GM18502 (cell line): Measurements from ENCODE around the gene GP1BB.

Source experiments
- ATAC-seq: cut with Tn5 transposase; IDR thresholded peaks from one replicate; pipeline ENCODE4 v1.9.1; 2021; ENCODE audit warnings: mild to moderate bottlenecking; ENCODE audit not compliant: unreplicated experiment, poor library complexity

GP1BB gene

GRCh38 chr22:19739448-19739895 lies 16.1 kb downstream of the GP1BB start:
- no peak for ATAC-seq

- no peak for ATAC-seq
Measured at GRCh38 chr22:19739911-19740449, 16.6 kb downstream of the GP1BB start.

DNA sequence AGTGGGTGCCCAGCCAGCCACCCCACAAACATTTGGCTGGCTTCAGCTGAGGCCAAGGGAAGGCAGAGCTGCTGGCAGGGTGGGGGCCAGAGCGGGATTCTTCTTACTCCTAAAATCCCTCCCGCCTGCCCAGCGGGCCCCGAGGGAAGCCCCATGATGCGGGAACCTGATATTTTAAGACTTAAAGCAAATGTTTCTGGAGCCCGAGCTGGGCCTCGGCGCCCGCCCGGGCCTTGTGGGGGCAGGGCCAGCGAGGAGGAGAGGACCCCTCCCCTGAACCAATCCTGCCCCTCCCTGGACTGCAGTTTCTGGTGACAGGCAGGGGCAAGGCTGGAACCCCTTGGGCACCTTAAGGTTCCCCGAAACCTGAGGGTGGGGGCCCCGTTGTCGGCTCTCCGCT lies 17.2 kb downstream of the GP1BB start:
- no peak for ATAC-seq

GRCh38 chr22:19741053-19741452 lies 17.7 kb downstream of the GP1BB start:
- ATAC-seq: no peak

- no peak for ATAC-seq
Measured at GRCh38 chr22:19742160-19743066, 19.1 kb downstream of the GP1BB start.

GRCh38 chr22:19743081-19743480 lies 19.7 kb downstream of the GP1BB start:
- no peak for ATAC-seq

DNA sequence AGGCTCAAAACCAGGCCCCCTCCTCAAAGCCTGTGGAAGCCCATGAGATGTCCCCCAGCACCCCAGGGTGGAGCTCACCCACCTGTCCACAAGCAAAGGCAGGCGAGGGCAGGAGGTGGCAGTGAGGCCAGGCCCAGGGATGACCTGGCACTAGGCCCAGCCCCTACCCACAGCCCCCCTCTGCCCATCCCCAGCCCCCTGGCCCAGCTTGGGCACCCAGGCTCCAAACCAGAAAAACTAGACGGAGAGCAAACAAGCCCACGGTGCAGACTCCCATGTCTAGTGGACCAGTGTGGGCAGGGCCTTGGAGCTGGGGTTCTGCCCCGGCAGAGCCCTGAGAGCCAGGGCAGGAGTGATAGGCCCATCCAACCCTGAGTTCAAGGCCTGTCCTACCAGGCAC lies 20.3 kb downstream of the GP1BB start:
- no peak for ATAC-seq

DNA sequence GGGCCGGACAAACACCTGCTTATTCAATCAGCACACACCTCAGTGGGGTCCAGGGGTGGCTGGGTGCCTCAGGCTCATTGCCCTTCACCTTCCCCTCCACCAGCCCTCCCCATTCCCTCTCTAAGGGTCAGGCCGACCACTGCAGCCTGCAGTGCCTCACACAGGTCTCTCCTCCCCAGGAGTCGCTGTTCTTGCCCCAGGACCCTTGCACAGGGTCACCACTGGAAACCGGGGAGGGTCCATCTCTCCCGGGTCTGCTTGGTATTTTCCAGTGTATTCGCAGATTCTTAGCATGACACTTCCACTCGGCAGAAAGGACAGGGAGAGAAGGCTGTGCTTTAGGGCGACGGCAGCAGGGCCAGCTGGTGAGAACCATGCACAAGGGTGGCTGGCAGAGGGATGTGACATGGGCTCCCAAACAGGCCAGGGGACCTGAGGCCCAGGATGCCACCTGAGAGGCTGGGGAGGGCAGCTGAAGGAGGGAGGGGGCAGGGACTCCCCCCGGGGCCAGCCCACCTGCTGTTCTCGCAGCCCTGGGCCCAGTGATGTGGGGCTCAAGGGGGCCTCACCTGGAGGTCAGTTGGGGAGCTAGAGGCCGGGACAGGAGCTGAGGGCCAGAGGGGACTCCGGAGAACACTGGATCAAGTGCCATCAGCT lies 21.1 kb downstream of the GP1BB start:
- no peak for ATAC-seq

- no peak for ATAC-seq
Measured at GRCh38 chr22:19745155-19746101, 22.1 kb downstream of the GP1BB start.

GRCh38 chr22:19746726-19747125 lies 23.4 kb downstream of the GP1BB start:
- no peak for ATAC-seq

DNA sequence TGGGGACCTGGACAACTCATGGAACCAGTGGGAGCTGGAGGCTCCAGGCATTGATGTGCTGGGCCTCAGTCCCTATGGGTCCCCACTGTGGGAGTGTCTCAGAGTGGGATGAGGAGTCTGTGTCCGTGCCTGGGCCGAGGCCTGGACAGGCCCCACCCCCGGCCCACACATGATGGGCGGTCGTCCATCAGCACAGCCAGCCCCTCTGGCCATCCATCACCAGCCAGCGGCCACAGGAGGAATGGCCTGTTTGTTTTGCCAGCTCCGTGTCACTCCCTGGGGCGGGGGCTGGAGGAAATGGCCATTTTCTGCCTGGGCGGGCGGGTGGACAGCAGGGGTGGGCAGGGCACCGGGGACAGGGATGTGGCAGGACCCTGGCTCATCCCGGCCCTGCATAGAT lies 24.2 kb downstream of the GP1BB start:
- no peak for ATAC-seq

- ATAC-seq: no peak
Measured at GRCh38 chr22:19748139-19748538, 24.8 kb downstream of the GP1BB start.

DNA sequence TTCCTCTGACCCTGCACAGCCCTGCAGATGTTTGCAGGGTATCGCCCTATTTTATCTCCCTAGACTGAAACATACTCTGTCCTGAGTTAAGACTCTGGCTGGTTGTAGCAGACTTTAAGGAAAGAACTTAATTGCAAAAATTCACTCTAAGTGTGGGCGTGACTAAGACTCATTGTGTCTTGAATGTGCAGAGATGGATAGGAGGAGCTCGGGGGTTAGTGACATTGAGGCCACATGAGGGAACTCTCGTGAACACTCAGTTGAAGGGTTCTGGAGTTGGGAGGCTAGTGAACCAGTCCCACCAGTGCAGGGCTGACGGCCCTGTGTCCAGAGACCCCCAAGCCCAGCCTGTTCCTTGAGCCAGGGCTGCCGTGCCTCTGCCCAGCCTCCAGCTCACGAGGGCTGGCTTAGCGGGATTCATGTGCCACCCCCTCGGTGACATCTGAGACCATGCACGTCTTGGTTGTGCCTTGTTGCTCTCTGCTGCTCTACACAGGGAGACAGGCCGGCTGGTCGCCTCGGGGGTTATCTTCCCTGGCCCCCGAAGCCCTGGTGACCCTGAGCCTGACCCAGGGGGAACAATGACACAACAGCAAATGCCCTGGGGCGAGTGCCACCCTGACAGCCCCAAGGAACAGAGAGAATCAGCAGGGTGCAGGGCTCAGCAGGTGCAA lies 25.8 kb downstream of the GP1BB start:
- ATAC-seq: no peak

DNA sequence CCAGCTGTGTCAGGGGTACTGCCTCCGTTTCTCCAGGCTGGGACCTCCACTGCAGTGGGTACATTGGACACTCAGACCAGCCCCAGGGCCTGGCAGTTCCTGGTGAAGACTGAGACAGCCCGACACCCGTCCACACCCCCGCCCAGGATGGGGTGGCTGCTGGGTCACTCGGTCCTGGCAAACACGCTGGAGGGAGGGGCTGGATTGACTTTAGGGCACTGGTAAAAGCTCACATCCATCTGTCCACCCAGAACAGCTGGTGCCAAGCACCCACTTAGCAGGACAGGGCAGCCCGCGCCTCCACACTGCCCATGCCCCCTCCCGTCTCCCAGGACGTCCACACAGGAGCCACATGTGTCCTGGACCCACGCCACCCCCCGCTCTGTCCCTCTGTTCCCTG lies 26.5 kb downstream of the GP1BB start:
- ATAC-seq: no peak

DNA sequence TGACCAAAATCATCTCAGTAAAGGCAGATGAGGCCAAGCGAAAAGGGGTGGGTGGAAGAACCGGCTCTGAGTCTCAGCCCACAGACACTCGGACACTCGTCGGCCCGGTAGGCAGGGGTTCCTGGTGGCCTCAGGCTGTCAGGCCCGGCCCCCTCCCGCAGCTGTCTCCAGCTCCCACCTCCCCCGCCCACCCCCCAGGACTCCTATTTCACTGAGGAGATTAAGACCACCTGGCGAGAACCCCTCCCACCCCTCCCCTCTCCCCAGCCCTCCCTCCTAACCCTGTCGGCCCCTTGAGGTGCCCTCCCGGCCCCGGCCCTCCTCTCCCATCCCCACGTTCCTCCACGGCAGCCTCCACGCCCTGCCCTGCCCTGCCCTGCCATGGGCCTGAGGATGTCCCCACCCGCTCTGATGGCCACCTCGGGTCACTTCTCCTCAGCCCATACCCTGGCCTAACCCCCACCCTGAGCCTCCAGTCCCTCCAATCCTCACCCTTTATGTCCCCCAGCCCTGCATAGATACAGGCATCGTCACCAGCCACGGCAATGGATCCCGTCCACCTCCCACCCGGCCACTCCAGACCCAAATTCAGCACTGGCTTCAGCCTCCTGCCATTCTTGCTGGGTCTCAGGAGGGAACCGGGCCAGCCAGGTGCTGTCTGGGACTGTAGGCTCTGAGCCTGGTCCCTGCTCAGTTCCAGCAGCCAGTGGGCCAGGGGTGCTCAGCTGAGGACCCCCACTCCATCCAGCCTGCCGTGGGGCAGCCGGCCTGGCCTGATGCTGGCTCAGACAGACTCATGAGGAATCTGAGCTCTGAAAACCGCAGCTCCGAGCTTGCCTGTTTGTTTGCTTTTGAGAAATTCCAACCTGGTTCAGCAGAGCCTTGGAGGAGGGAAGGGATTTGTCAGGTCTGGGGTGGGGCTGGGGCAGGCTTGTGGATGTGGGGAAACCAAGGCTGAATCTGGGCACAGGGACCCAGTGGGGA lies 27.5 kb downstream of the GP1BB start:
- ATAC-seq: no peak

DNA sequence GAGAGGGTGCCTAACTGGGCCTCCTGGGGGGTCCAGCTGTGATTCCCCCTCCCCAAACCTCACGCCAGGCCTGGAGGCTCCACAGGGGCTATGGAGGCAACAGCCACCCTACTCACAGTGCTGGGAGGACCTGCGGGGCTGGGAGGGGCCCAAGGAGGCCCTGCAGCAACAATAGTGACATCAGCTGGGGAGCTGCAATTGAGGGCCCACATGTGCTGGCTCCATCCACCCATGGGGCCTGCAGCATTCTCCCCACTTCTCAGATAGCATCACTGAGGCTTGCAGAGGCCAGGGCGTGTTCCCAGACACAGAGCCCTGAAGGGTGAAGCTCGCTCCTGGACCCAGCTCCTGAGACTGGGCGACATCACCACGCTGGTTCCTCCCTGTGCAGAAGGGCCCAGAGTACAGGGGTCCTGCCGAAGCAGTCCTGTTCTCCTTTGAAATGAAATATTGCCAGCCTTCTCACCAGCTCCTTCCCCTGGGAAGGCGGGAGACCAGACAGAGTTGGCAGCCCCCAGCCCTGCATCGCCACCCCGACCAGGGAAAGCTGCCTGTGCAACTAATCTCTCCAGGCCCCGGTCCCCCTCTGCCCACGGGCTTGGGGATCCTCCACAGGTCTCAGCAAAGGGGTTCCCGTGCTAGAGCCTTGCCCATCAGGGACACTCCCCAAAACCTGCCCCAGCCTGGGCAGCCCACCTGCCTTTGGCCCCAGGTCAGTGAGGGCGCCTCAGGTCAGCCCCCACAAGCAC lies 28.3 kb downstream of the GP1BB start:
- ATAC-seq: no peak

- ATAC-seq: no peak
Measured at GRCh38 chr22:19753090-19753842, 29.9 kb downstream of the GP1BB start.
